Stimulated activated effector memory CD8-positive, alpha-beta T cell treated with anti-CD3 and anti-CD28 coated beads, Interleukin-12 subunit alpha, Interleukin-12 subunit beta, amount 100 ng/mL, for 72 hours (primary cell): Measurements from ENCODE around the gene PCBP3.

Experiments
- ATAC-seq: fragments of 150-1000 bp; cut with Tn5 transposase; 2 replicates; pipeline ENCODE4 v1.10.0; 2021
- DNase-seq, 2 donors: peaks; one replicate each; pipeline ENCODE4 v3.0.0; 2021 to 2022; ENCODE audit warnings: low spot score in 2 of 2
- H3K27ac Mint-ChIP-seq: one replicate; pipeline ENCODE4 v1.8.0; 2022; ENCODE audit warnings: mild to moderate bottlenecking, mixed read lengths
- H3K36me3 Mint-ChIP-seq: one replicate; pipeline ENCODE4 v1.8.0; 2022; ENCODE audit warnings: mild to moderate bottlenecking, mixed read lengths
- H3K4me1 Mint-ChIP-seq: one replicate; pipeline ENCODE4 v1.8.0; 2022; ENCODE audit warnings: mixed read lengths
- H3K4me3 Mint-ChIP-seq: one replicate; pipeline ENCODE4 v1.8.0; 2022; ENCODE audit warnings: mild to moderate bottlenecking, mixed read lengths
- H3K9me3 Mint-ChIP-seq: one replicate; pipeline ENCODE4 v1.8.0; 2022; ENCODE audit warnings: mixed read lengths

The PCBP3 gene

GRCh38 chr21:45898781-45899180, 255.3 kb downstream of the PCBP3 start:
- Mint-ChIP-seq H3K4me3 (no peak overlapping the region), H3K36me3 (no peaks in the 10 kb centered on the region), H3K27ac (no peak overlapping the region), H3K9me3 (no peaks in the 10 kb centered on the region), H3K4me1 (no peaks in the 10 kb centered on the region)
- no peak for ATAC-seq
- DNase-seq = no peak

GRCh38 chr21:45899317-45900033, 255.9 kb downstream of the PCBP3 start:
- Mint-ChIP-seq H3K4me3 (no peak overlapping the region), H3K27ac (no peak overlapping the region), H3K4me1 (no peaks in the 10 kb centered on the region), H3K9me3 (no peaks in the 10 kb centered on the region), H3K36me3 (no peaks in the 10 kb centered on the region)
- DNase-seq = no peak
- ATAC-seq = no peak

- ATAC-seq (no peak), DNase-seq (no peak)
- Mint-ChIP-seq H3K27ac (no peak overlapping the region), H3K9me3 (no peaks in the 10 kb centered on the region), H3K36me3 (no peaks in the 10 kb centered on the region), H3K4me1 (no peaks in the 10 kb centered on the region), H3K4me3 (no peak overlapping the region)
Measured at GRCh38 chr21:45900034-45900868, 256.7 kb downstream of the PCBP3 start.

GRCh38 chr21:45901061-45901690, 257.7 kb downstream of the PCBP3 start:
- Mint-ChIP-seq H3K27ac (no peak overlapping the region), H3K9me3 (no peaks in the 10 kb centered on the region), H3K4me3 (no peak overlapping the region), H3K4me1 (no peaks in the 10 kb centered on the region), H3K36me3 (no peaks in the 10 kb centered on the region)
- DNase-seq (no peak), ATAC-seq (no peak)

GRCh38 chr21:45902292-45902995, 258.9 kb downstream of the PCBP3 start:
- Mint-ChIP-seq H3K36me3 (no peaks in the 10 kb centered on the region), H3K9me3 (no peaks in the 10 kb centered on the region), H3K4me3 (no peak overlapping the region), H3K4me1 (no peaks in the 10 kb centered on the region), H3K27ac (no peak overlapping the region)
- ATAC-seq (no peak), DNase-seq (no peak)

- no peak overlapping the region for H3K4me3 Mint-ChIP-seq
- DNase-seq = no peak
- ATAC-seq = no peak
Measured at GRCh38 chr21:45905196-45905595, 261.7 kb downstream of the PCBP3 start.

GRCh38 chr21:45906196-45906805, 262.8 kb downstream of the PCBP3 start:
- no peak overlapping the region for H3K4me3 Mint-ChIP-seq
- no peaks in the 10 kb centered on the region for H3K36me3 Mint-ChIP-seq
- H3K9me3 Mint-ChIP-seq = no peaks in the 10 kb centered on the region
- H3K4me1 Mint-ChIP-seq = peaks cover 5% of the 10 kb centered on the region
- no peak overlapping the region for H3K27ac Mint-ChIP-seq
- no peak for DNase-seq
- no peak for ATAC-seq

More at GRCh38 chr21:45905196-45905595, 261.7 kb downstream of the PCBP3 start:
- Mint-ChIP-seq H3K27ac (no peak overlapping the region), H3K9me3 (no peaks in the 10 kb centered on the region), H3K4me1 (peaks cover 5% of the 10 kb centered on the region), H3K36me3 (no peaks in the 10 kb centered on the region)

GRCh38 chr21:45906859-45907258, 263.3 kb downstream of the PCBP3 start:
- Mint-ChIP-seq H3K27ac (no peak overlapping the region), H3K4me3 (no peak overlapping the region), H3K9me3 (no peaks in the 10 kb centered on the region), H3K4me1 (peaks cover 5% of the 10 kb centered on the region), H3K36me3 (no peaks in the 10 kb centered on the region)
- ATAC-seq = no peak
- no peak for DNase-seq

- Mint-ChIP-seq H3K9me3 (no peaks in the 10 kb centered on the region), H3K27ac (no peak overlapping the region)
- DNase-seq = no peak
Measured at GRCh38 chr21:45908536-45909237, 265.2 kb downstream of the PCBP3 start.

GRCh38 chr21:45909238-45909988, 265.9 kb downstream of the PCBP3 start:
- Mint-ChIP-seq H3K36me3 (no peaks in the 10 kb centered on the region), H3K4me1 (peaks cover 5% of the 10 kb centered on the region), H3K4me3 (no peak overlapping the region), H3K27ac (no peak overlapping the region), H3K9me3 (no peaks in the 10 kb centered on the region)
- ATAC-seq = no peak
- no peak for DNase-seq

More at GRCh38 chr21:45908536-45909237, 265.2 kb downstream of the PCBP3 start:
- Mint-ChIP-seq H3K4me1 (peaks cover 5% of the 10 kb centered on the region), H3K4me3 (no peak overlapping the region), H3K36me3 (no peaks in the 10 kb centered on the region)
- no peak for ATAC-seq

GRCh38 chr21:45910155-45910547, 266.6 kb downstream of the PCBP3 start:
- H3K9me3 Mint-ChIP-seq = no peaks in the 10 kb centered on the region
- no peak overlapping the region for H3K27ac Mint-ChIP-seq
- H3K4me3 Mint-ChIP-seq = no peak overlapping the region
- ATAC-seq (no peak), DNase-seq (no peak)
- no peaks in the 10 kb centered on the region for H3K36me3 Mint-ChIP-seq
- peaks cover 5% of the 10 kb centered on the region for H3K4me1 Mint-ChIP-seq

- no peak overlapping the region for H3K4me3 Mint-ChIP-seq
- H3K27ac Mint-ChIP-seq = no peak overlapping the region
- no peak for DNase-seq
- no peaks in the 10 kb centered on the region for H3K36me3 Mint-ChIP-seq
- ATAC-seq = no peak
- H3K4me1 Mint-ChIP-seq = peaks cover 5% of the 10 kb centered on the region
- H3K9me3 Mint-ChIP-seq = no peaks in the 10 kb centered on the region
Measured at GRCh38 chr21:45910548-45911221, 267.2 kb downstream of the PCBP3 start.

GRCh38 chr21:45911806-45912325, 268.3 kb downstream of the PCBP3 start:
- Mint-ChIP-seq H3K9me3 (no peaks in the 10 kb centered on the region), H3K36me3 (no peaks in the 10 kb centered on the region), H3K4me1 (peaks cover 5% of the 10 kb centered on the region), H3K27ac (no peak overlapping the region), H3K4me3 (no peak overlapping the region)
- no peak for DNase-seq
- no peak for ATAC-seq
